Limb (tissue), 2 donors: ENCODE data around the gene TAX1BP1.
A peak's percentile ranks its signal among the peaks of the same experiment; 100 is the strongest.

Experiments
- DNase-seq, 2 donors: peaks; one replicate each; pipeline ENCODE4 v3.0.0-alpha.2; 2016; ENCODE audit errors: extremely low spot score in 2 of 2

TAX1BP1 gene

GRCh38 chr7:27779873-27780272, 39.9 kb downstream of the TAX1BP1 start:
- DNase-seq = no peak

GRCh38 chr7:27781188-27781587, 41.2 kb downstream of the TAX1BP1 start:
- no peak for DNase-seq

- no peak for DNase-seq
Measured at GRCh38 chr7:27782849-27783248, 42.9 kb downstream of the TAX1BP1 start.

GRCh38 chr7:27784399-27785053, 44.6 kb downstream of the TAX1BP1 start:
- DNase-seq = peak in 1 of 2 donors; percentile 12

GRCh38 chr7:27788437-27788836, 48.5 kb downstream of the TAX1BP1 start:
- DNase-seq = no peak

- DNase-seq = no peak
Measured at GRCh38 chr7:27793780-27794179, 53.8 kb downstream of the TAX1BP1 start.

GRCh38 chr7:27795977-27796376, 56.0 kb downstream of the TAX1BP1 start:
- DNase-seq = no peak

- no peak for DNase-seq
Measured at GRCh38 chr7:27799212-27799611, 59.2 kb downstream of the TAX1BP1 start.

GRCh38 chr7:27802999-27803398, 63.0 kb downstream of the TAX1BP1 start:
- no peak for DNase-seq

- no peak for DNase-seq
Measured at GRCh38 chr7:27804139-27804538, 64.2 kb downstream of the TAX1BP1 start.

GRCh38 chr7:27808626-27809025, 68.7 kb downstream of the TAX1BP1 start:
- DNase-seq = no peak

GRCh38 chr7:27810186-27810585, 70.2 kb downstream of the TAX1BP1 start:
- DNase-seq = no peak

- no peak for DNase-seq
Measured at GRCh38 chr7:27812706-27813105, 72.7 kb downstream of the TAX1BP1 start.

GRCh38 chr7:27822245-27822644, 82.3 kb downstream of the TAX1BP1 start:
- DNase-seq = no peak

GRCh38 chr7:27825891-27826290, 85.9 kb downstream of the TAX1BP1 start:
- DNase-seq = no peak

- DNase-seq = no peak
Measured at GRCh38 chr7:27826357-27826756, 86.4 kb downstream of the TAX1BP1 start.

GRCh38 chr7:27834179-27834921, 94.4 kb downstream of the TAX1BP1 start:
- DNase-seq = no peak

- DNase-seq = no peak
Measured at GRCh38 chr7:27835376-27835775, 95.4 kb downstream of the TAX1BP1 start.

- no peak for DNase-seq
Measured at GRCh38 chr7:27836536-27836935, 96.6 kb downstream of the TAX1BP1 start.

- DNase-seq = no peak
Measured at GRCh38 chr7:27839099-27839498, 99.1 kb downstream of the TAX1BP1 start.

GRCh38 chr7:27840313-27840712, 100.4 kb downstream of the TAX1BP1 start:
- DNase-seq = no peak

GRCh38 chr7:27840760-27841364, 100.9 kb downstream of the TAX1BP1 start:
- no peak for DNase-seq
